ENCODE data around the gene AGGF1.
"Not testable (repeated sequence)": the region's sequence is repeated elsewhere in the genome, so short reads cannot be mapped to it uniquely, and the experiment has no call there.

Gene AGGF1

GRCh38 chr5:77104813-77105212 lies 74.6 kb downstream of the AGGF1 start:
- no peak overlapping the region for H3K4me3 ChIP-seq (ENCODE audit: low read depth, low read length)

DNA sequence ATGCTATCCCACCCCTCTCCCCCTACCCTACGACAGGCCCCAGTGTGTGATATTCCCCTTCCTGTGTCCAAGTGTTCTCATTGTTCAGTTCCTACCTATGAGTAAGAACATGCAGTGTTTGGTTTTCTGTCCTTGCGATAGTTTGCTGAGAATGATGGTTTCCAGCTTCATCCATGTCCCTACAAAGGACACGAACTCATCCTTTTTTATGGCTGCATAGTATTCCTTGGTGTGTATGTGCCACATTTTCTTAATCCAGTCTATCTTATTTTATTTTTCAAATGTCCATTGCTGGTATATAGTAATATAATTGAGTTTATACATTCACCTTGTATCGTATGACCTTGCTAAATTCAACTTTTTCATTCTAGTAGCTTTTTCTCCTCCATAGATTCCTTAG lies 76.8 kb downstream of the AGGF1 start:
- H3K4me3 ChIP-seq (ENCODE audit: low read depth, low read length), result not testable (repeated sequence)

More at GRCh38 chr5:77104813-77105212, 74.6 kb downstream of the AGGF1 start:
- TF ChIP-seq, protein P1, sequence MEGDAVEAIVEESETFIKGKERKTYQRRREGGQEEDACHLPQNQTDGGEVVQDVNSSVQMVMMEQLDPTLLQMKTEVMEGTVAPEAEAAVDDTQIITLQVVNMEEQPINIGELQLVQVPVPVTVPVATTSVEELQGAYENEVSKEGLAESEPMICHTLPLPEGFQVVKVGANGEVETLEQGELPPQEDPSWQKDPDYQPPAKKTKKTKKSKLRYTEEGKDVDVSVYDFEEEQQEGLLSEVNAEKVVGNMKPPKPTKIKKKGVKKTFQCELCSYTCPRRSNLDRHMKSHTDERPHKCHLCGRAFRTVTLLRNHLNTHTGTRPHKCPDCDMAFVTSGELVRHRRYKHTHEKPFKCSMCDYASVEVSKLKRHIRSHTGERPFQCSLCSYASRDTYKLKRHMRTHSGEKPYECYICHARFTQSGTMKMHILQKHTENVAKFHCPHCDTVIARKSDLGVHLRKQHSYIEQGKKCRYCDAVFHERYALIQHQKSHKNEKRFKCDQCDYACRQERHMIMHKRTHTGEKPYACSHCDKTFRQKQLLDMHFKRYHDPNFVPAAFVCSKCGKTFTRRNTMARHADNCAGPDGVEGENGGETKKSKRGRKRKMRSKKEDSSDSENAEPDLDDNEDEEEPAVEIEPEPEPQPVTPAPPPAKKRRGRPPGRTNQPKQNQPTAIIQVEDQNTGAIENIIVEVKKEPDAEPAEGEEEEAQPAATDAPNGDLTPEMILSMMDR (IDR thresholded peaks at IDR 0.05; ENCODE audit: borderline replicate concordance, insufficient read depth, low read depth, low read length), result no peak

Data from GM12875 (cell line).